NCI-H524 (cell line): ENCODE data around the gene NEURL1.
"Not testable (repeated sequence)": the region's sequence is repeated elsewhere in the genome, so short reads cannot be mapped to it uniquely, and the experiment has no call there.

Experiments
- DNase-seq, 2 experiments: peaks; one replicate each; lab custom pipeline; 2025; lab: John Stamatoyannopoulos, UW

The NEURL1 gene

DNA sequence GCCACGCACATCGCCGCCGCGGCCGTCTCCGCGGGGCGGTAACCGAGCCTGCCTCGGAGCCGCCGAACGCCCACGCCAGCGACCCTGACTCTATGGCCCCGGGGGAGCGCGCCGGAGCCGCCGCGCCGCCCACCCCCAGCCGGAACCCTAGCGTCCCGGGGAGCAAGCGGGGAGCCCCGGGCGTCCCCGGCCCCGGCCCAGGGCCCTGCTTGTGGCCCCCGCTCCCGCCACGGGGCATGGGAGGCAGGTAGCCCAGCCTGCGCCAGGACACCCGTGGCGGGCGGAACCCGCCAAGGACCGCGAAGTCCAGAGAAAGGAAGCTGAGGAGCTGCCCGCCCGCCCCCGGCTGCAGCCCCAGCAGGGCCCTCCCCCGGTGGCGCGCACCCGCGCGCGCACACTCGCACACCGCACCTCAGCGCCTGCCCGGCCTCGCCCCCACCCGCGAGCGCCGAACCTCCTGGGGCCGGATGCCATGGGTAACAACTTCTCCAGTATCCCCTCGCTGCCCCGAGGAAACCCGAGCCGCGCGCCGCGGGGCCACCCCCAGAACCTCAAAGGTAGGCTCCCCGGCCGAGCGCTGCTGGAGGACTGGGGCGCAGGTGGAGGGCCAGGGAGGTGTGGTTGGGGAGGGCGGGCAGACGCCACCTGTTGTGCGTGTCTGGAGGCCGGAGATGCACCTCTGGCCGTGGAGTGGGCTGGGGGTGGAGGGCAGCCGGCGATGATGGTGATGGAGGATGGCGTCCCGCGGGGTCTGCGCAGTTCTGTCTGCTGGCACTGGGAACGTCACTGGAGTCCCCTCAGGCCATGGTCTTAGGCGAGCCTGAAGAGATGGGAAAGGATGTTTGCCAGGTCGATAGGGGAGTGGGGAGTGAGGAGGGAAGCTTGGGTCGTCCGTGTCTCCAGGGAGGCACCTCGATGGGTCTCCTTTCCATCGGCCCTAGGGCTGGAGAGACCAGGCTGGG is 692 bp downstream of the NEURL1 start:
- peak in 1 of 2 experiments; percentile 1 for DNase-seq

- DNase-seq, result no peak
Measured at GRCh38 chr10:103495321-103495720, 1.8 kb downstream of the NEURL1 start.

GRCh38 chr10:103497161-103497915 is 3.8 kb downstream of the NEURL1 start:
- DNase-seq, result no peak

DNA sequence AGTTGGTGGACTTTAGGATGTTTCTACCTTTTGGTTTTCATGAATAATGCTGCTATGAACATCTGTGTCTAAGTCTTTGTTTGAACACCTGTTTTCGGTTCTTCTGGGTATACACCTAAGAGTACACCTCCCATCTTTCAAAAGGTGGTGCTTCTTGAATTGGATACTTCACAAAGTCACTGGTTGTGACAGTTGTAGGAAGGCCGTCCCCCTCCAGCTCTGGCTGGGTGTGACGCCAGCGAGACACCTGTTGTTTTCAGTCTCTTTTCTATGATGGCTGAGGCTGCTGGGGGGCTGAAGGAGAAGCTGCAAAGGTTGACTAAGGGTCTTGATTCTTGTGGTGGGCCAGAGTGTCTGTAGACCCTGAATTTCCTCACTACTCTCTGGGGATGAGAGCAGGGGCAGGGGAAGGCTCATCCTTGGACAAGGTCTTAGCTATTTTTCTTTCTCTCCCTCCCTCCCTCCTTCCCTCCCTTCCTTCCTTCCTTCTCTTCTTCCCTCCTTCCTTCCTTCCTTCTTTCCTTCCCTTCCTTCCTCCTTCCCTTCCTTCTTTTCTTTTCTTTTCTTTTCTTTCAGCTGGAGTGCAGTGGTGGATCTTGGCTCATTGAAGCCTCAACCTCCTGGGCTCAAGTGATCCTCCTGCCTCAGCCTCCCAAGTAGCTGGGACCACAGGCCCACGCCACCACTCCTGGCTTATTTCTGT is 5.6 kb downstream of the NEURL1 start:
- no peak for DNase-seq

GRCh38 chr10:103499881-103500280 is 6.4 kb downstream of the NEURL1 start:
- DNase-seq, result no peak

- no peak for DNase-seq
Measured at GRCh38 chr10:103500481-103500880, 7.0 kb downstream of the NEURL1 start.

DNA sequence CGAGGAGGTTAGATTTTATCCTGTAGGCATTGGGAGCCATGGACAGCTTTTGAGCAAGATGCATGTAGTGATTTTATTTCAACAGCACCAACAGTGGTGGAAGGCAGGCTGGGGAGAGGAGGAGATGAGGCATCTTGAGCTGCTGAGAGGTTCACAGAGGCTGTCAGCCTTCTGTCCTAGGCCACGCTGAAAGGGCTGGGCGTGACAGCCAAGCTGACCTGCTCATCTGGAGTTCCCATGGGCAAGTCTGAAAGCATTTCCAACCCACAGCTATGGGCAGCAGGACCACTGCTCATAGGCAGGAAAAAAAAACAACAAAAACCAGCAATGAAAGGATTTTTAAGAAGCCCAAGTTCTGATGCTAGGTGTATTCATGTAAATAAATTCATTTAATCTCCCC is 7.7 kb downstream of the NEURL1 start:
- DNase-seq, result no peak

DNA sequence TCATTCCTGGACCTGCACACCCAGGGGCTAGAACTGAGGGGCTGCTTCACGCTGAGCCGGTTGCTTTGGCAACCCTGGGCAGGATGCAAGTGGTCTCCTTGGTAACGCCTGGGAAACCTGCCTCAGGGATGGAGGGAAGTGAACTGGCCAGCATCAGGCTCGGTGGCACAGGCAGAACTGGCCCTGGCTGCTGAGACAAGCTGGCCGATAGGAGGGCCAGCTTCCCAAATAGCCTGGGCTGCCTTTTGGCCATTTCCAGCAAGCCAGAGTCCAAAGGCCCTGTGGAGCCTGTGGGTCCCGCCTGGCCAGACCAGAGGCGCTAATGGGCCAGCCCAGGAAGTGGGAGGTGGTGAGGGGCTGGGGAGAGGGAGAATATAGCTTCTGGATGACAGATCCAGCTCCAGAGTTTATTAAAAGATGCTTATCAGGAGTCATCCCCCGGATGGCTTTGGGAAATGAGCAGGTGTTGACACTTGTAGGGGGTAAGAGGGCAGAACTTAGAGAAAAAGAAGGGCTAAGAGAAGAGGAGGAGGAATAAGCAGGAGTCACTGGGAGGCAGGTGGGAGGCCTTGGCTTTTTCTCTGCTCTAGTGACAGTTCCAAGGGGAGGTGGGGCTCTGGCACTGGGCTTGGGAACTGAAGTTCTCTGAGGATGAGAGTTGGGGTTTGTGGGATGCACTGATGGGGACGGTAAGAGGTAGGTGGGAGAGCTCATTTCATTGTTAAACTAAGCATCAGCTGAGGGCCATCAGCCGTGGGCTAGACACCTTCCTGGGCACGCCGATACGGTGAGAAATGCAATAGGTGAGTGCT is 9.6 kb downstream of the NEURL1 start:
- no peak for DNase-seq

DNA sequence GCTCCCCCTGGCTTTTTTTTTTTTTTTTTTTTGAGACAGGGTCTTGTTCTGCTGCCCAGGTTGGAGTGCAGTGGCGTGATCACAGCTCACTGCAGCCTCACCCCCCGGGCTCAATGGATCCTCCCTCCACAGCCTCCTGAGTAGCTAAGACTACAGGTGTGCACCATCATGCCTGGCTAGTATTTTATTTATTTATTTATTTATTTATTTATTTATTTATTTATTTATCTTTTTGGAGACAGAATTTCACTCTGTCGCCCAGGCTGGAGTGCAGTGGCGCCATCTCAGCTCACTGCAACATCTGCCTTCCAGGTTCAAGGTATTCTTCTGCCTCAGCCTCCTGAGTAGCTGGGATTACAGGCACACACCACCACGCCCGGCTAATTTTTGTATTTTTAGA is 10.3 kb downstream of the NEURL1 start:
- not testable (repeated sequence) for DNase-seq

- no peak for DNase-seq
Measured at GRCh38 chr10:103504181-103504783, 10.8 kb downstream of the NEURL1 start.

DNA sequence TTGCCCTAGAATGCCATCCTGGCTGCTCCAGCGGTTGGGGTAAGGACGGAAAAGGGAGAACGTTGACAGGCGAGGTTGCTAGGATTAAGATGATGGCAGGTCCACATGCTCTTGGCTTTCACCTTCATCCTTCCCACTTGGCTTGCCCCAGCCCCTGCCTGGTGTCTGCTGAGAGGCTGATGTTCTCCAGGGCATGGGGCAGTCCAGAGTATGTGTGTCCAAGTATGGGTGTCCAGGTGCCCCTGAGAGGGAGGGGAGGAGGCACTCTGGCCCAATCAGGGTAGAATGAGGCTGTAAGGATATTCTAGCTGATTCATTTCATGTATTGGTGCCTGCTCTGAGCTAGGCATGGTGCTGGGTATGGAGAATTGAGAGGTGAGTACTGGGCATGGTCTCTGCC is 12.6 kb downstream of the NEURL1 start:
- DNase-seq, result no peak

- DNase-seq, result no peak
Measured at GRCh38 chr10:103507235-103508191, 14.0 kb downstream of the NEURL1 start.

DNA sequence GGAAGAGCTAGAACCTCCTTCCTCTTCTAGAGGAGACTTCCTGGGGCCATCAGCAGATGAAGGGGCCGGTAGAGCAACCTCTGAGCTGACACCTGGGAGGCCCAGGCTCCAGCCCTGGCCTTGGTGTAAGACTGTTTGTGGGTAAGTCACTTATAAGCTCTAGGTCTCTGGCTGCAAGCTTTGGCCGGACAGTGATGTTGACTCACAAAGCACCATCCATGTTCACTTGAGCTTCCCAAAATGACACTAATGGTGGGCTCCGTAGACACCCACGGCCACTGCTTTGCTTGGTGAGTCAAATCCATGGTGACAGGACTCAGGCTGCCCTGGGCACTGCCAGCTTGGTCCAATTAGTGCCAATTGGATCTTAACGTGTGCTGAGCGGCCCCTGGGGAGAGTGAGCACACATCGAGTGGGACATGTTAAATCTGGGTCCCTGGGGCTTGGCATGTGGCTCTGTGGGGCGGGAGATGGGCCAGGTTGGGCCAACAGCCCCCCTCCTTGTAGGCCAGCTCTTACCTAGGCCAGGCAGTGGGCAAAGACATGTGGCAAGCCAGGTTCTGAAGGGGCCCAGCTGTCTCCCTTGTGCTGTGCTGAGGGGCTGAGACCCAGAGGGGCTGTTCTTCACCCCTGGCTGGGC is 16.7 kb downstream of the NEURL1 start:
- DNase-seq, result no peak

DNA sequence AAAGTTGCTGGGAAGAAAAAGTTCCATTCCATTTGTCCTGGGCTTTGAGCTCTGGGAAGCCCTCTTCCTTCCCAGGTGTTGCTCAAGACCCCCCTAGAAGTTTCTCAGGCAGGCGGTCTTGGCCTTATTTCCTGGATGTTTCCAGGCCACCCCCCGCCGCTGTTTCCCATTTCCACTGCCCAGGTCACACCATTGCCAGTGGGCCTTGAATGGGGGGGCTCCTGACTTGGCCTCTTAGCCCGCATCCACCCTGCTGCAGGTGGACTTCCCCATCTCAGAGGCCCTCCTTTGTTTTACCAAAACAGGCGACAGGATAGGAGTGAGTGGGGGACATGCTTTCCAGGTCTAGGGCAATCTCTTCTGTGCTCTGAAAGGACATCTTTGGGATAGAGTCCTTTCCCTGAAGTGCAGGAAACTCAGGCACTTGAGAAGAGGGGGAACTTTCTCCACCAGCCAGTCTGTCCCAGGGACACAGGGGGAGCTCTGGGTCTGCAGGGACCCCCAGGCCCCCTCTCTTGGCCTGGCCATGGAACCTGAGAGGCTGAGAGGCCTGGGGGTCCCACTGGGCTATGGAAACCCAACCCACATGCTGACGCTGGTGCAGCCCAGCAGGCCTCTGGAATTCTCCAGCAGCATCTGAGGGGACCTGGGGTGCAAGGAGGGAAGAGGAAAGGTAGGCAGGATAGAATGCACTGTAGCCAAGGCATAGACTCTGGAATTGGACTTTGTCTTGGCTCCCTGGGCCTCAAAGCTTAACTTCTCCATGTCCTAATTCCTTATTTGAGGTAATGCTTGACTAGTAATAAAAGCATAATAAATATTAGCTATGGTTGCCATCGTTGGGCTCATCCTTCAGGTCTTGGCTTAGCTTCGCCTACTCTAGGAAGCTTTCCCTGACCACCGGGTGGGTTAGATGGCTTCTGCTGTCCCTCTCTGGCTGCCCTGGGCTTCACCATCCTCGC is 17.6 kb downstream of the NEURL1 start:
- no peak for DNase-seq

- DNase-seq, result no peak
Measured at GRCh38 chr10:103512166-103512565, 18.7 kb downstream of the NEURL1 start.

GRCh38 chr10:103512591-103513379 is 19.3 kb downstream of the NEURL1 start:
- DNase-seq, result no peak

GRCh38 chr10:103513380-103514060 is 20.0 kb downstream of the NEURL1 start:
- no peak for DNase-seq
